Measurements from ENCODE around the gene SMCO2.

The SMCO2 gene

GRCh38 chr12:27528788-27529187, 82.3 kb downstream of the SMCO2 start:
- Histone ChIP-seq H3K27ac (ENCODE audit: extremely low read depth, low read depth, low read length) (no peak overlapping the region), H3K4me3 (ENCODE audit: low read depth, low read length) (no peak overlapping the region), H3K9me3 (ENCODE audit: control insufficient read depth, insufficient read depth, low read depth, low read length) (no peaks in the 10 kb centered on the region), H3K4me1 (ENCODE audit: control insufficient read depth, insufficient read depth, low read length) (peaks cover 3% of the 10 kb centered on the region; the same call in 1 of the 2 replicates), H3K36me3 (ENCODE audit: control insufficient read depth in 2 of 2, insufficient read depth in 1 of 2, low read length in 2 of 2) (no peaks in the 10 kb centered on the region)
- POLR2A ChIA-PET: no interaction called here
- CTCF ChIA-PET: interaction anchor here (0.7 kb wide), 1 partner anchor 83 kb away, joined by 3 read pairs; no protein-coding TSS in a partner anchor
- TF ChIP-seq BCL6B (tag by site-specific recombination; IDR thresholded peaks at IDR 0.05) (no peak), ZSCAN30 (tag by site-specific recombination; IDR thresholded peaks at IDR 0.05) (no peak), PRDM2 (tag by site-specific recombination; IDR thresholded peaks at IDR 0.05; ENCODE audit: borderline replicate concordance) (no peak), ZNF19 (tag by site-specific recombination; IDR thresholded peaks at IDR 0.05; ENCODE audit: low read depth) (no peak), ZNF121 (tag by site-specific recombination; IDR thresholded peaks at IDR 0.05) (no peak), ZNF280C (tag by site-specific recombination; IDR thresholded peaks at IDR 0.05) (no peak), ZNF626 (tag by site-specific recombination; IDR thresholded peaks at IDR 0.05) (no peak), ZNF785 (tag by site-specific recombination; IDR thresholded peaks at IDR 0.05) (no peak), ZNF174 (tag by site-specific recombination; IDR thresholded peaks at IDR 0.05) (no peak), YY2 (tag by site-specific recombination; IDR thresholded peaks at IDR 0.05) (no peak), ZBTB8A (tag by site-specific recombination; IDR thresholded peaks at IDR 0.05) (no peak), KLF10 (tag by site-specific recombination; IDR thresholded peaks at IDR 0.05) (no peak)

GRCh38 chr12:27530157-27530922, 83.8 kb downstream of the SMCO2 start:
- Histone ChIP-seq H3K27ac (ENCODE audit: extremely low read depth, low read depth, low read length) (no peak overlapping the region), H3K4me1 (ENCODE audit: control insufficient read depth, insufficient read depth, low read length) (peaks cover 3% of the 10 kb centered on the region; the same call in 1 of the 2 replicates), H3K36me3 (ENCODE audit: control insufficient read depth in 2 of 2, insufficient read depth in 1 of 2, low read length in 2 of 2) (no peaks in the 10 kb centered on the region), H3K4me3 (ENCODE audit: low read depth, low read length) (no peak overlapping the region), H3K9me3 (ENCODE audit: control insufficient read depth, insufficient read depth, low read depth, low read length) (no peaks in the 10 kb centered on the region)
- ChIA-PET CTCF (no interaction called here), POLR2A (no interaction called here)
- TF ChIP-seq PRDM6 (tag by site-specific recombination; IDR thresholded peaks at IDR 0.05): 0 out of 2 replicates have a peak, but pooled peaks have one; percentile 24
- TF ChIP-seq HOXC10 (CRISPR knock-in tag; IDR thresholded peaks at IDR 0.05): no peak
- no peak for TF ChIP-seq ZNF585B (tag by site-specific recombination; IDR thresholded peaks at IDR 0.05)
- TF ChIP-seq ZNF16 (tag by site-specific recombination; IDR thresholded peaks at IDR 0.05; ENCODE audit: low read depth): no peak
- TF ChIP-seq ZNF544 (tag by site-specific recombination; IDR thresholded peaks at IDR 0.05): no peak
- no peak for TF ChIP-seq ZNF658 (tag by site-specific recombination; IDR thresholded peaks at IDR 0.05)
- no peak for TF ChIP-seq ZNF501 (tag by site-specific recombination; IDR thresholded peaks at IDR 0.05)
- TF ChIP-seq ZNF580 (tag by site-specific recombination; IDR thresholded peaks at IDR 0.05): no peak
- no peak for TF ChIP-seq ZNF335 (tag by site-specific recombination; conservative IDR thresholded peaks at IDR 0.05)
- TF ChIP-seq ZNF596 (tag by site-specific recombination; IDR thresholded peaks at IDR 0.05): no peak
- no peak for TF ChIP-seq MYNN (tag by site-specific recombination; IDR thresholded peaks at IDR 0.05; ENCODE audit: borderline replicate concordance)
- TF ChIP-seq ZNF670 (tag by site-specific recombination; IDR thresholded peaks at IDR 0.05; ENCODE audit: low read depth): no peak

Measured in HEK293 (cell line).